Endothelial cell of hepatic sinusoid (primary cell): ENCODE measurements around the gene PEMT.
"Not testable (repeated sequence)": the region's sequence is repeated elsewhere in the genome, so short reads cannot be mapped to it uniquely, and the experiment has no call there.

Experiments used
- in situ Hi-C: cut with HindIII; loops from 2 replicates; pipeline ENCODE4 v1.10.0; 2017; ENCODE audit warnings: low sequenced_read_pairs

Gene PEMT, protein sequence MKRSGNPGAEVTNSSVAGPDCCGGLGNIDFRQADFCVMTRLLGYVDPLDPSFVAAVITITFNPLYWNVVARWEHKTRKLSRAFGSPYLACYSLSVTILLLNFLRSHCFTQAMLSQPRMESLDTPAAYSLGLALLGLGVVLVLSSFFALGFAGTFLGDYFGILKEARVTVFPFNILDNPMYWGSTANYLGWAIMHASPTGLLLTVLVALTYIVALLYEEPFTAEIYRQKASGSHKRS

DNA sequence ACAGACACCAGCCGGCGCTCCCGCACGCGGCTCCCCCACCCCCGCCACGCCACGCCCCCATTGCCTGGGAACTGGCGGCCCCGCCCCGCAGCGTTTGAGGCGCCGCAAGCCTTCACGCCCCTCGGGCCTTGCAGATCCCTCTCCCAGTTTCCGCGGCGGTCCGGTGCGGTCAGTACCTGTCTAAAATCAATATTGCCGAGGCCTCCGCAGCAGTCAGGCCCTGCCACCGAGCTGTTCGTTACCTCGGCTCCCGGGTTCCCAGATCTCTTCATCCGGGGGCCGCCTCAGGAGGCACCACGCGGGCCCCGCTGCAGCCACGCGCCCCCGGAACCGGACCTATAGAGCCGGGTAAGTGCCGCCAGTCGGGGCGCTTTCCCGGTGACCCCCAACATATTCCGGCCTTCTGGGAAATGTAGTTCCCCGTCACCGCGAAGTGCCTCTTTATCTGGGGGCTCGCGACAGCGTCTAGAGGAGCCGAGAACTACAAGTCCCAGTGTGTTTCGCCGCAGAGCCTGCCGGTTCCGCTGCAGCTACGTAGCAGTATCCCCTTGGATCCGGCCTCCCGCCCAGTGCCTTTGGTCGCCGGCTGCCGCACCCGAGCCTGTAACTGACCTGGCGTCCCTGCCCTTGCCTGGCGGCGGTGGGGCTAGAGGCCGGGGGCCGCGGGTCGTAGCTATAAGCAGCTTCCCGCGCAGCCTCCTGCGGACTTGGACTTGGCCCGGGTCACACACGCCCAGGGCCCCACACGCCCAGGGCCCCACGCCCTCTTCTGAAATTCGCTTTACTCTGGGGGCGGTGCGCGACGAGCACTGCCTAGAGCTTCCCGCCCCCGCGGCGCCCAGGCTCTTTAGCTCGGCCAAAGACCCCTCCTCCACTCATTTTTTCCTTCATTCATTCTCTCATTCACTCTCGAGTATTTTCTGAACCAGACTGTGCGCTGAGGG, at the start of gene PEMT:
Gene PEMT, minus strand, starts transcription at position 354 of the 944 bp plus-strand sequence. Its CDS starts 82 bp downstream, at position 272.
- in situ Hi-C loops, result no loop called here

DNA sequence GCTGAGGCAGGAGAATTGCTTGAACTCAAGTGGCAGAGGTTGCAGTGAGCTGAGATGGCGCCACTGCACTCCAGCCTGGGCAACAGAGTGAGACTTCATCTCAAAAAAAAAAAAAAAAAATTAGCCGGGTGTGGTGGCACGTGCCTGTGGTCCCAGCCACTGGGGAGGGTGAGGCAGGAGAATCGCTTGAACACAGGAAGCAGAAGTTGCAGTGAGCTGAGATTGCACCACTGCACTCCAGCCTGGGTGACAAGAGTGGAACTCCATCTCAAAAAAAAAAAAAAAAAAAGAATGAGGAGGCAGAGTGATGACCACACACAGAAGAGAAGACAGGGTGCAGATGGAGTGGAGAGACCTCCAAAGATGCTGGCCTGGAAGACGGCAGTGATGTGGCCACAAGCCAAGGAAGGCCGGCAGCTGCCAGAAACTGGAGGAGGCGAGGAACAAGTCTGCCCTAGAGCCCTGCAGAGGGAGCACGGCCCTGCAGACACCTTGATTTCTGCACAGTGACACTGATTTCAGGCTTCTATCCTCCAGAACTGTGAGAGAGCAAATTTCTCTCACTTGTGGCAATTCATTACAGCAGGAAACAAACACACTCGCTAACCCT, 48.3 kb upstream of the PEMT start:
- in situ Hi-C loops, result not testable (repeated sequence)

DNA sequence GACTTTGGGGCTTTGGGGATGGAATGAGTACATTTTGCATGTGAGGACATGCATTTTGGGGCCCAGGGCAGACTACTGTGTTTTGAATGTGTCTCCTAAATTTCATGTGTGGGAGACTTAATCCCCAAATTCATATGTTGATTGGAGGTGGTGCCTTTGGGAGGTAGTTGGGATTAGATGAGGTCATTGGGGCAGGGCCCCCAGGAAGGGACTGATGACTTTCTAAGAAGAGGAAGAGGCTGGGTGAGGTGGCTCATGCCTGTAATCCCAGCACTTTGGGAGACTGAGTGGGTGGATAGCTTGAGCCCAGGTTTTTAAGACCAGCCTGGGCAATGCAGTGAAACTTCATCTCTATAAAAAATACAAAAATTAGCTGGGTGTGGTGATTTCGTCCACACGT, 47.0 kb upstream of the PEMT start:
- in situ Hi-C loops, result no loop called here

DNA sequence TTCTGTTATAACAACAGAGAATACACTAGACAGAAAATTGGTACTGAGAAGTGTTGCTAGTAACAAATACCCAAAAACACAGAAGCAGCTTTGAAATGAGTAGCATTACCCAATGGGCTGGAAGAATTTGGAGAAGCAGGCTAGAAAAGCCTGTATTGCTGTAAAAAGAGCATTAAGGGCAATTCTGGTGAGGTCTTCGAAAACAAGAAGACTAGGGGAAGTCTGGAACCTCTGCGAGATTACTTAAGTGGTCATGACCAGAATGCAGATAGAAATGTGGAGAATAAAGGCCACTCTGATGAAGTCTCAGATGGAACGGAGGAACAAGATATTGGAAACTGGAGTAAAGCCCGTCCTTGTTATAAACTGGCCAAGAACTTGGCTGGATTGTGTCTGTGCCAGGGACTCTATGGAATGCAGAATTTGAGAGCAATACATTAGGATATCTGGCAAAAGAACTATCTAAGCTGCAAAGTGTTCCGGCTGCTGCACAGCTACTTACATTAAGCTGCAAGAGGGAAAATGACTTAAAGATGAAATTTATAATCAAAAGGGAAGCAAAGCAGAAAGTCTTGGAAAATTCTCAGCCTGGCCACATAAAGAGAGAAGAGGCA, 44.9 kb upstream of the PEMT start:
- in situ Hi-C loops, result no loop called here

DNA sequence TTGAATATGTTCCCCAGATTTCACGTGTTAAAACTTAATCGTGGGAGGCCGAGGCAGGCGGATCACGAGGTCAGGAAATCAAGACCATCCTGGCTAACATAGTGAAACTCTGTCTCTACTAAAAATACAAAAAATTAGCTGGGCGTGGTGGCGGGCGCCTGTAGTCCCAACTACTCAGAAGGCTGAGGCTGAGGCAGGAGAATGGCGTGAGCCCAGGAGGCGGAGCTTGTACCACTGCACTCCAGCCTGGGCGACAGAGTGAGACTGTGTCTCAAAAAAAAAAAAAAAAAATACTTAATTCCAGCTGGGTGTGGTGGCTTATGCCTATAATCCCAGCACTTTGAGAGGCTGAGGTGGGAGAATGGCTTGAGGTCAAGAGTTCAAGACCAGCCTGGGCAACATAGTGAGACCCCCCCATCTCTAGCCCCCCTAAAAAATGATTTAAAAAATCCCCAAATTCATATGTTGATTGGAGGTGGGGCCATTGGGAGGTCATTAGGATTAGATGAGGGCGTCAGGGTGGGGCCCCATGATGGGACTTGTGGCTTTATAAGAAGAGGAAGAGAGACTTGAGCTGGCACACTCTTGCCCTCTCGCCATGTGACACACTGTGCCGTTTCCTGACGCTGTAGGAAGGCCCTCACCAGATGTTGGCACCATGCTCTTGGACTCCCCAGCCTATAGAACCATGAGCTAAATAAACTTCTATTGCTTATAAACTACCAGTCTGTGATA, 44.2 kb upstream of the PEMT start:
- in situ Hi-C loops, result not testable (repeated sequence)

DNA sequence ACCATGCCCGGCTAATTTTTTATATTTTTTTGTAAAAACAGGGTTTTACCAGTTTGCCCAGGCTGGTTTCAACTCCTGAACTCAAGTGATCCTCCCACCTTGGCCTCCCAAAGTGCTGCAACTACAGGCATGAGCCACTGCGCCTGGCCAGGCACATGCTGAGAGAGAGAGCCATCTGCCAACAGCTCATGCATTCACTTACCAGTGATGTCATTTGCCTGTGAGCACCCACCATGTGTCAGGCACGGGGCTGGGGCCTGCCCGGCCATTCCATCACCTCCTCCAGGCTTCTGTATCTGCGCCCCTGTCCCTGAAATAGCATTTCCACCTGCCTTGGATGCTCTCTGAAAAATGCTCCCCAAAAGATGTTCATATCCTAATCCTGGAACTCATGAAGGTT, 43.6 kb upstream of the PEMT start:
- in situ Hi-C loops, result no loop called here

DNA sequence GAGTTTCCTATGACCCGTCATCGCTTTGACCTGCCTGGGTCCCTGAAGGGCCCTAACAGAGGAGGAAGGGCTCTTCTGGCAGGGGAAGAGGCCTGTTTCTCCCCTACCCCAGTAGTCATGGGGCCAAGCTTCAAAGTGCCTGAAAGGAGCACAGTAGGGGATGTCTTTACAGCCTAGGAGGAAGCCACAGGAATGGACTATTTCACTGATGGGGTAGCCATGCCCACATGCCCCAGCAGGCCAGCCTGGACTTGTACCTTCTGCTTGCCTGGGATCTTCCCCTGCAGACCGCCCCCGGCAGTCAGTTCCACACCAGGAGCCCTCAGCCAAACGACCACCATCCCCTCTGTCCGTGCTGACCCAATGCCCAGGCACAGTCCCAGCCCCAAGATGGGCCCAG, 41.8 kb upstream of the PEMT start:
- in situ Hi-C loops, result no loop called here

DNA sequence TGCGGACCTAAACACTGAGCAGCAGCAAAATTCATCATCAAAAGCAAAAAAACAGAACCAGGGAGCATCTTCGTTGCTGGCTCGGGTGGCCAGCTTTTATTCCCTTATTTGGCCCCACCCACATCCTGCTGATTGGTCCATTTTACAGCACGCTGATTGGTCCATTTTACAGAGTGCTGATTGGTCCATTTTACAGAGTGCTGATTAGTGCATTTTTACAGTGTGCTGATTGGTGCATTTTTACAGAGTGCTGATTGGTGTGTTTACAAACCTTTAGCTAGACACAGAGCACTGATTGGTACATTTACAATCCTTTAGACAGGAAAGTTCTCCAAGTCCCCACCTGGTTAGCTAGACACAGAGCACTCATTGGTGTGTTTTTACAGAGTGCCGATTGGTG, 41.2 kb upstream of the PEMT start:
- in situ Hi-C loops, result not testable (repeated sequence)

DNA sequence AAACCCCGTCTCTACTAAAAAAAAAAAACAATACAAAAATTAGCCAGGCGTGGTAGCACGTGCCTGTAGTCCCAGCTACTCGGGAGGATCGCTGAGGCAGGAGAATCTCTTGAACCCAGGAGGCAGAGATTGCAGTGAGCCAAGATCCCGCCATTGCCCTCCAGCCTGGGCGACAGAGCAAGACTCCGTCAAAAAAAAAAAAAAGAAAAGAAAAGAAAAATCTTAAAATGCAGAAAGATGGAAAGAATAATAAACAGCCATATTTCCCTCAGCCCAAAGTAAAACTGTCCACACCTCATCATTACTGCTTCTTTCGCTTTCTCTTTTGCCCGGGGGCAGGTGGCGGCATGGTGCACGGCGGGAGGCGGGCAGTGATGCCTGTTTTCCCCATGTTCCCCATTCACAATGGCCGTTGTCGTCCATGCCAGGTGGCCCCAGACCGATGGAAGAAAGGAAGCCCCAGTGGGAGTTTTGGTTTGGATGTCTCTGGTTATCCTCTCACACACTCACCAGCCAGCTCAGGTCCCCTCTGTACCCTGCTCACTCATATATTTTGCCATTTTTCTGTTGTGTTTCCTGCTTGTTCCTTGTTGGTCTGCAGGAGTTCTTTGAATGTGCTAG, 37.0 kb upstream of the PEMT start:
- in situ Hi-C loops, result no loop called here

DNA sequence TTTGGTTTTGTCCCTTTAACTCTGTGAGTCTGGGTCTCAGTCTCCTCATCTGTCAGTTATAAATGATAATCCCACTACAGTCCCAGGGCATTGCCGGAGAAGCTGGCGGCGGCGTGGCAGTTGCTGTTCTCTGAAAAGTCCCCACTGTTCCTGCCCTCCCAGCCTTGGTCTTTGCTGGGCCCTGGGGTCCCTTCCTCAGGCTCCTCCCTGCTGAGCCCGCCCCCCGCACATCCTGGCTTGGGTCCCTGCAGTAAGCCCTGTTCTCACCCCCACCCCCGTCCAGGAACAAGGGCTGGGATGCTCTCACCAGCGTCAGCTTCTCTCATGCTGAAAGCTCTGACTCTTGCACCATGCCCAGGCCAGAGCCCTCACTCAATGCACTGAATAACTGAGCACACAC, 35.3 kb upstream of the PEMT start:
- in situ Hi-C loops, result no loop called here

DNA sequence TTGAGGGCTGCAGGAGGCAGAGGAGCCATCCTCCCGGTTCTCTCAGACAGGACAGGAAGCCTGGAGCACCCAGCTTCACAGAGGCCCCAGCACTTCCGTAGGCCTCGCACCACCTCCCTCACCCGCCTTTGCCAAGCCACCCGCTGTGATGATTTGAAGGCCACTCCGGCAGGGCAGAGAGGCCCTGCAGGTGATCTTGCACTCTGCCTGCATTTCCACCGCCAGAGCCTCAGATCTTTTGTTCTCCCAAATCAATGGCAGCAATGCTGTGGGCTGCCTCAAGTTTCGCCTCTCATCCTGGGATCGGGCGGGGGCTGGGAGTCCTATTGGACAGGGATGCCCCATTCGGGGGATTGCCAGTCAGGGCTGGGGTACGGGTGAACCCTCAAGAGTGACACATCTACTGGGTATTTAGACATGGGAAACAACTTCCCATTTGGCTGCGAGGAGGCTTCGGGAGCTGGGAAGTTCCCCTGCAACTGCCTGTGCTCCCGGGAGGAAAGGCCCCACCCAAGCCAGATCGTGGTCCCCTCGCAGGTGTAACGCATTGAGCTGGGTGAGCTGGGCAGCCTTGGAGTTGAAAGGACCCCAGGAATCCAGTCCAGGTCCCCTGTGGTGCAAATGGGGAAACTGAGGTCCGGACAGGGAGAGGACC, 34.8 kb upstream of the PEMT start:
- in situ Hi-C loops, result no loop called here

DNA sequence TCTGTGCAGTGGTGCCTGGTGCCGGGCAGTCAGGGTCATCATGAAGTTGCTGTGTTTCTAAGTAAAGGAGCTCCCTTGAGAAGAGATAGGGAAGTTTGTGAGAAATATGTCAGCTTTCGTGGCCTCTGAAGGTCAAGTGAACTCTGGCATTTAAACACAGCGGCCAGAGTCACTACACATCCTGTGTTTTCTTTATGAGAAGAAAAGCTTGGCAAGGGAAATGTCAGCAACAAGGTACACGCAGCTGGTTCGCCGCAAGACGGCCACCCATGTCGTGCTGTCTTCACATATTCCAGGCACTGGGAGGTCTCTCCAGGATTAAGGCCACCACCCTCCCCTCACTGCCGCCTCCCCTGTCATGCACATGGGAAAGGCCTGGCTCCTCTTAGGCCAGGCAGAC, 33.2 kb upstream of the PEMT start:
- in situ Hi-C loops, result loop anchor here (5.0 kb wide), 2 partner anchors 37 to 97 kb away; no protein-coding TSS in a partner anchor

DNA sequence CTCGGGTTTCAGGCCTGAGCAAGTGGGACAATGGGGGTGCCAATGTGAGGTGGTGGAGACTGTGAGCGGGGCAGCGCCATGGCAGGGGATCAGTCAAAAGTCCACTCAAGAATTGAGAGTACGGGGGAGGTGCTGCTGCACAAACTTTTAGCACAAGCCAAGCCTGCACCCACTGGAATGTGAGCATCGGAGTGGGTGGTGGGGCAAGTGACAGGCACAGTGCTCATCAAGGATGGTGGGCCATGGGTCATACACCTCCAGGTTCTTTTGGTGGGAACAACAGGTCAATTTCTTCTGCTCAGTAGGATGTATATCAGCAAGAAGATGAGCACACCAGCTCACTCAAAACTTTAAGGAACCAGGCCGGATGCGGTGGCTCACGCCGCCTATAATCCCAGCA, 32.4 kb upstream of the PEMT start:
- in situ Hi-C loops, result loop anchor here (5.0 kb wide), 2 partner anchors 37 to 97 kb away; no protein-coding TSS in a partner anchor

DNA sequence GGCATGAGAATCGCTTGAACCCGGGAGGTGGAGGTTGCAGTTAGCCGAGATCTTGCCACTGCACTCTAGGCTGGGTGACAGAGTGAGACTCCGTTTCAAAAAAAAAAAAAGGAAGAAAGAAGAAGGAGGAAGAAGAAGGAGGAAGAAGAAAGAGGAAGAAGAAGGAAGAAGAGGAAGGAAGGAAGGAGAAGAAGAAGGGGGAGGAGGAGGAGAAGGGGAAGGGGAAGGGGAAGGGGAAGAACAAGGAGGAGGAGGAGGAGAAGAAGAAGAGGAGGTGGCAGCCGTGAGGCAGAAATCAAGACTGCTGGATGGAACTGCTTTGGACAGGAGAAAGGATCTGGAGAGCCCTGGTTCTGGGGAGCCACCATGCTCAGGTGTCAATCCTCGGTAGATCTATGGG, 29.7 kb upstream of the PEMT start:
- in situ Hi-C loops, result loop anchor here (5.0 kb wide), 2 partner anchors 34 to 94 kb away; no protein-coding TSS in a partner anchor

DNA sequence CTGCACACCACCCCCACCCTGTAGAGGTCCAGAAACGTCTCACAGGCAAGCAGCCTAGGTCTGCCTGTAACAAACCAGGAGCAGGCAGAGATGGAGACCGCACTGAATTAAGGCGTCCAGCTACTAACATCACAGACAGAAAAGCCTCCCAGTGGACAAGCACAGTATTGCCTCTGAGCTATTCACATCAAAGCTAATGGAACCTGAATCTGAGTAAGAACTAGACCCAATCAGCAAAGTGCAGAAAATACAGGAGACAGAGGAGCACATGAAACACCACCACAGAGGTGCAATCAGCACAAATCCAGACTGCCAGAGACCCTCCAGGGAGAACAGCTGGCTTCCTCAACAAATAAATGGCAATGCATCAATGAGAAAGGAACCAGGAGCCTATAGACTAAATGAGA, 22.2 kb upstream of the PEMT start:
- in situ Hi-C loops, result no loop called here

DNA sequence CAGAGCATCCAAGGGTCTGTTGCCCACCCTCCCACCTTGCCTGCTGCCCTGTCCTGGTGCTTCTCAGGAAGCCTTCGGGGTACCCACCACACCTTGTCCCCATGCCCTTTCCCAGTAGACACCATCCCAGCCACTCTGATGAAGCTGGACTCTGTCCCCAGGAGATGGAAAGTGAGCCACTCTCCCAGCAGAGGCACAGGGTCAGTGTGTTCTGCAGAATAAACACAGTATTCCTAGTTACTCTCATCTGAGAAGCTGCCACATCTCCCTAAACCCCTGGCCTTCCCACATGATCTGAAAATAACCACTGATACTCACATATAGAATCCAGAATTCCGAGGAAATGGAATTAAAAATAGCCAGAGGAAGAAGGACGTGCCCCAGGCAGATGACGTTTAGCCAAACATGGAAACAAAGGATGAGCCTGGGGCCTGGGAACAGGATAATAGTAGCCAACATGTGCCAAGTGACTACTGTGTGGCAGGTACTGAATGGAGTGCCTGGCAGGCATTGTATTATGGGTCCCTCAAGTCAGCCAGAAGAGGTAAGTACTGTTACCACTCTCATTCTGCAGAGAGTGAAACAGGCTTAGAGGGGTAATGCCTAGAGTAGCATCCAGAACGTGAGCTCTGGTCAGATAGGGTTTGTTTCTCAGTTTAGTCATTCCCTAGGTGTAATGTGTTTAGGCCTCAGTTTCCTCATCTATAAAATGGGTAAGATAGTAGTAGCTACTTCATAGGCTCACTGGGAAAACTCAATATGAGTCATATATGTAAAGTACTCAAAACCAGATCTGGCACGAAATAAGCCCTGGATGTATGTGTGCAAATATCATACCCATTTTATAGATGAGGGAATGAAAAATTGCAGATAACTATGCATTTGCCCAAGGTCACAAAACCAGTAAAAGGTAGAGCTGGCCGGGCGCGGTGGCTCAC, 20.8 kb upstream of the PEMT start:
- in situ Hi-C loops, result no loop called here

DNA sequence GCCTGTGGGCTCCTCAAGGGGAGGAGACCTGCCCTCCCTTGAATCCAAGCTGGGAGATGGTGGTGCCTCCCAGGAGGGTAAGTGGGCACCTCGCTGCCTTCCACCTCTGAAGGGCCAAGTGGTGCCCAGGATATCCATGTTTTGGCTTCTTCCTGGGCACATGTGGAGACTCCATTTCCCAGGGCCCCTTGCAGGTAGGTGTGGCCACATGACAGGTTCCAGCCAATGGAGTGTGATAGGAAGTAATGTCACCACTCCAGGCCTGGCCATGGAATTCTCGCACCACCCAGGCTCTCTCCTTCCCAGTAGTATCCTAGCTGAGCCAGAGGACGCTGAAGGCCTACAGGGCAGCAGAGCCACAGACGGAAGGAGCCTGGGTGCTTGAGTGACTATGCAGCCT, 17.6 kb upstream of the PEMT start:
- in situ Hi-C loops, result no loop called here

DNA sequence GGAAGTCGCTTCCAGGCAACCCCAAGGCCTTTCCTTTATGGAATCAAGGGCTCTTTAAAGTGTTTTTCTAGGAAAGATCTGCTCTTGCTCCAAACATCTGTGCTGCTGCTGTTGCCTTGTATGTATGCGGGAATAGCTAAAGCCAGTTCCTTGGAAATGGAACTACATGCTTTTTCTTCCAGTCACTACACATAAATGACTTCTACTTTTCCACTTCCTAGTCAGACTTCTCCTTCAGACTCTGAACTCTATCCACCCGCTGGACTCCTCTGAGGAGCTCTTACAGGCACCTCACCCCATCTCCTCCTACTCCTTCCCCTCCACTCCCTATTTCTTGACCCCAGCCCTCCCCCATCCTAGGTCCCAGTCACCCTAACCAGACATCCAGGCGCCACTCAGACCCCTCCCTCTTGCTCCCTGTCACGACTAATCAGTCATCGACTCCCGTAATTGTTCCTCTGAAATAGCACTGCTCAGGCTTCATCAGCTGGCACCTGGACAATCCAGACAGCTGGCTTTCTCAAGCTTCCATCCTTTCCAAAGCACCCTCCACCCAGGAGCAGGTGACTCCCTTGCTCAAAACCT, 15.0 kb upstream of the PEMT start:
- in situ Hi-C loops, result no loop called here
